ACC112 (cell line): ENCODE measurements around the gene MAML3.

Experiments used
- H2AFZ ChIP-seq: fragments of 200-600 bp; sonication (generic); one replicate; pipeline ENCODE4 v1.6.0; 2017; ENCODE audit warnings: antibody characterized with exemption, low read length; ENCODE audit not compliant: unreplicated experiment
- H3K27ac ChIP-seq: fragments of 200-600 bp; sonication (generic); 2 replicates; pipeline ENCODE4 v1.5.1; 2014; ENCODE audit warnings: low read depth, mild to moderate bottlenecking, antibody characterized with exemption, low read length, moderate library complexity
- H3K27me3 ChIP-seq: fragments of 200-600 bp; sonication (generic); 2 replicates; pipeline ENCODE4 v1.6.1; 2014; ENCODE audit warnings: mild to moderate bottlenecking, antibody characterized with exemption, low read length, moderate library complexity, mixed read lengths; ENCODE audit not compliant: insufficient read depth
- H3K36me3 ChIP-seq: fragments of 200-600 bp; sonication (generic); 2 replicates; pipeline ENCODE4 v1.6.1; 2016; ENCODE audit warnings: mild to moderate bottlenecking, antibody characterized with exemption, low read length, moderate library complexity, mixed read lengths; ENCODE audit not compliant: insufficient read depth
- H3K4me1 ChIP-seq: fragments of 200-600 bp; sonication (generic); one replicate; pipeline ENCODE4 v1.6.1; 2016; ENCODE audit warnings: low read length, mixed read lengths; ENCODE audit not compliant: insufficient read depth, unreplicated experiment, control insufficient read depth
- H3K4me3 ChIP-seq: fragments of 200-600 bp; sonication (generic); 2 replicates; pipeline ENCODE4 v1.5.1; 2014; ENCODE audit warnings: mild to moderate bottlenecking, low read depth, low read length
- H3K79me2 ChIP-seq: fragments of 200-600 bp; sonication (generic); one replicate; pipeline ENCODE4 v1.6.0; 2016; ENCODE audit warnings: low read length; ENCODE audit not compliant: control insufficient read depth, unreplicated experiment, insufficient read depth

MAML3 gene

GRCh38 chr4:139887962-139888735 lies 265.8 kb downstream of the MAML3 start:
- Histone ChIP-seq H3K79me2 (no peaks in the 10 kb centered on the region), H2AFZ (no peak overlapping the region), H3K27me3 (no peaks in the 10 kb centered on the region), H3K27ac (no peak overlapping the region), H3K4me1 (peaks cover 24% of the 10 kb centered on the region), H3K36me3 (no peaks in the 10 kb centered on the region), H3K4me3 (no peak overlapping the region)

GRCh38 chr4:139887376-139887802 lies 266.6 kb downstream of the MAML3 start:
- peaks cover 24% of the 10 kb centered on the region for H3K4me1 ChIP-seq
- H3K36me3 ChIP-seq = no peaks in the 10 kb centered on the region
- no peaks in the 10 kb centered on the region for H3K79me2 ChIP-seq
- no peaks in the 10 kb centered on the region for H3K27me3 ChIP-seq
- H2AFZ ChIP-seq = peak overlapping the region; percentile 53
- peak overlapping the region; percentile 59 for H3K4me3 ChIP-seq
- H3K27ac ChIP-seq = 0 out of 2 replicates have a peak overlapping the region, but pooled peaks have one; percentile 7

DNA sequence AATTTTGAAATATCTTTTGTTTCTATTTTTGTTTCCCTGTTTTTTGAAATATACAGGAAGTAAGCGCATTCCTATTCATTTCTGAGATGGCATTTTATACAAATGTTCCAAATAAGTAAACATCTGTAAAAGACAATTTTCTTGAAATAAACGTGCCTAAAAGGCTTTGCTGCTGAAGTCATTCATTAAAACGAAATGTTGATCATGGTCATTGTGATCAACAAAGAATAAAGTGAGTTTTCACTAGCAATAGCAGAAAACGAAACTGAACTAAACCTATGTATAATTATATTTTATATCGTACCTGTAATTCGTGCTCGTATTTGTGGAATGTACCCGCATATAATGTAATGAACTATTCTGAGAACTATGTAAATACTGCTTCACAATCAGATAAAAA lies 267.2 kb downstream of the MAML3 start:
- H3K79me2 ChIP-seq = no peaks in the 10 kb centered on the region
- 0 out of 2 replicates have a peak overlapping the region, but pooled peaks have one; percentile 7 for H3K27ac ChIP-seq
- H3K4me1 ChIP-seq = peaks cover 24% of the 10 kb centered on the region
- peak overlapping the region; percentile 53 for H2AFZ ChIP-seq
- H3K36me3 ChIP-seq = no peaks in the 10 kb centered on the region
- H3K27me3 ChIP-seq = no peaks in the 10 kb centered on the region
- peak overlapping the region; percentile 59 for H3K4me3 ChIP-seq

DNA sequence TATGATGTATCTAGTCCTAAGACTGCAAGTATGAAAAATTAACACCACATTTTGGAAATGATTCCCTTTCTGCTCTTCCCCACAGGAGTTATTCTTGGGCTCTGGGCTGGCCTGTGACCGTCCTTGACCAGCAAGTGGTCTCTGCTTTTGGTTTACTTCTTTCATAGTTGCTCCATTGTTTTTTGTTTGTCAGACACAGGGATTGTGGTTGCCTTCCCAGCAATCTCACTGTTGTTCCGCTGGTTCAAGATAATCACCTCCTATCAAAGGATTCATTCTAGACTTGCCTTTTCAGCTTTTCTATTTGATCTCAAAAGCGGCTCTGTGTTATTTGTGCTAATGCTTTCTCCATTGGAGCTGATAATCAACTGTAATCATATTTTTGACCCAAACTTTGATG lies 269.5 kb downstream of the MAML3 start:
- H3K27ac ChIP-seq = no peak overlapping the region
- H3K4me3 ChIP-seq = no peak overlapping the region

DNA sequence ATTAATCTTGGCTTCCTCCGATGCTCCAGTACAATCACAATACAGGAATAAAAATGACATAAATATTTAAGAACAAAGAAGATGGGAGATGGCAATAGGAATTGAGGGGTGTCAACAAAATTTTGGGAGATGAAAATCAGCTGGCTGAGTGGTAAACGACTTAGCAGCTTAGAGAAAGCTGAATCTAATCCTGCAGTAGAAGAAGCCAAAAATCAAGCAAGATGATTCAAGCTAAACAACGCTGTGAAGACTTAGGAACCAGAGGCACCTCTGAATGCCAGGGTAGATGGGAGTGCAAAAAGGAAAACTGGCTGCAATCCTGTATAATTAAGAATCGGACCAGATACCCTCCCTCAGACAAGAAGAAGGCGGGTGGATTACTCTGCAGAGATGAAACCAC lies 273.1 kb downstream of the MAML3 start:
- Histone ChIP-seq H3K27me3 (no peaks in the 10 kb centered on the region), H3K79me2 (no peaks in the 10 kb centered on the region), H3K27ac (no peak overlapping the region), H2AFZ (no peak overlapping the region), H3K4me1 (no peaks in the 10 kb centered on the region), H3K4me3 (no peak overlapping the region), H3K36me3 (no peaks in the 10 kb centered on the region)

More for the DNA sequence above, 269.5 kb downstream of the MAML3 start:
- Histone ChIP-seq H3K36me3 (no peaks in the 10 kb centered on the region), H3K79me2 (no peaks in the 10 kb centered on the region), H2AFZ (no peak overlapping the region), H3K4me1 (peaks cover 12% of the 10 kb centered on the region), H3K27me3 (no peaks in the 10 kb centered on the region)

DNA sequence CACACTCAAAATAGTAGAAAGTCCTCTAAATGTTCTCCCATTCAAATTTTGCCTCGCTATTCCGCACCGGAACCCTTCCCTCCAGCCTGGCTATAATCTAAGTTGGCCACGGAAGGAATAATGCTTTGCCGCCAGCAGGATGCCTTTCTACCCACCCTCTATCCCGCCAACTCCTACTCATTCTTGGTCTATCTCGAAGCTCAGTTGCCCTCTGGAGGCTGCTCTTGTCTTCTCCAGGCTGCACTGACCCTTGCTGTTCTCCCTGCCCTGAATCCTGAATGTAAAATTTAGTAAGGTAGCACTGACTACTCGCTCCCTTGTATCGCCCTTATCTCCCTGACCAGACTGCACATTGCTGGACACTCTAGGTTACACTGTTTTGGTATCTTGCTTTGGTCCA lies 275.9 kb downstream of the MAML3 start:
- no peak overlapping the region for H2AFZ ChIP-seq
- H3K27ac ChIP-seq = no peak overlapping the region
- H3K27me3 ChIP-seq = no peaks in the 10 kb centered on the region
- peaks cover 5% of the 10 kb centered on the region for H3K4me1 ChIP-seq
- no peaks in the 10 kb centered on the region for H3K36me3 ChIP-seq
- no peak overlapping the region for H3K4me3 ChIP-seq
- no peaks in the 10 kb centered on the region for H3K79me2 ChIP-seq

- H2AFZ ChIP-seq = no peak overlapping the region
- no peak overlapping the region for H3K27ac ChIP-seq
- no peaks in the 10 kb centered on the region for H3K79me2 ChIP-seq
- H3K27me3 ChIP-seq = no peaks in the 10 kb centered on the region
- peaks cover 18% of the 10 kb centered on the region for H3K4me1 ChIP-seq
- no peaks in the 10 kb centered on the region for H3K36me3 ChIP-seq
- no peak overlapping the region for H3K4me3 ChIP-seq
These were observed 277.5 kb downstream of the MAML3 start for GRCh38 chr4:139876337-139876941.

DNA sequence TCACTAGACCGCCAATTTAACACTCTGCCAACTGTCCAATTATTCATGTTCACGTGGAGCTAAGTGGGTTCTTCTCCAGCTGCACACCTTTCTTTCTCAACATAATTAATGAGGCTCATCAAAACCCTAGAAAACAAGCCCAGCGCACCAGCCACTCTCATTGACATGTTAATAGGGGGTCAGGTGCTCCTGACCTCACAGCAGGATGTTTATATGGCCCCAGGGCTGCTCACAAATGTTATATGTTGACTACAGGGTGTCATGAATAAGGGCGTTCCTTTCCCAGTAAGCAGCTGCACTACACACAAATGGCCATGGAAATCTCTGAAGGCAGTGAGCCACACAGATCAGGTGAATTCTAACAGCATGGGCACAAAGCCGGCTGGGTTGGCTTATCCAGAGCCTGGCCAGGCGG lies 278.6 kb downstream of the MAML3 start:
- Histone ChIP-seq H3K4me3 (no peak overlapping the region), H3K27ac (no peak overlapping the region), H3K4me1 (peaks cover 20% of the 10 kb centered on the region), H3K79me2 (no peaks in the 10 kb centered on the region), H3K27me3 (no peaks in the 10 kb centered on the region), H3K36me3 (no peaks in the 10 kb centered on the region), H2AFZ (no peak overlapping the region)

GRCh38 chr4:139873111-139873860 lies 280.7 kb downstream of the MAML3 start:
- Histone ChIP-seq H3K36me3 (no peaks in the 10 kb centered on the region), H3K4me3 (no peak overlapping the region), H3K27me3 (no peaks in the 10 kb centered on the region), H3K27ac (no peak overlapping the region), H3K79me2 (no peaks in the 10 kb centered on the region), H3K4me1 (peaks cover 20% of the 10 kb centered on the region), H2AFZ (peak overlapping the region; percentile 43)

DNA sequence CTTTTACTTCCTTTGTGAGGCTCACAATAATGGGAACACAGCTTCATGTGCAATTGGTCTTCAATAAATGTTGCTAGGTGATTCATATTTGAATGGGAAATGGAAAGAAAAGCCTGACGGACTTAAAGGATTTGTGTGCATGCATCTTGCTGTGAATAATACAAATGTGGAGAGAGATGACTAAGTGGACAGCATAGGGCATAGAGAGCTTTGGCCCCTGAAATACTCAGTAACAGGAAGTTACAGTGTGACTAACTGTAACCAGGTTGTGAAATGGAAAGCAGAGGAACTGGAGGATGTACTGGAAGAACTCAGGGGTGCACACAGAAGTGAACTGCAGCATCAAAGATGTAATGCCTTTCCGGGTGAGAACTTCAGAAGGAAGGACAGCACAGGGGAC lies 281.7 kb downstream of the MAML3 start:
- H3K27me3 ChIP-seq = no peaks in the 10 kb centered on the region
- H2AFZ ChIP-seq = no peak overlapping the region
- no peak overlapping the region for H3K4me3 ChIP-seq
- peak overlapping the region; percentile 77 for H3K27ac ChIP-seq
- no peaks in the 10 kb centered on the region for H3K79me2 ChIP-seq
- no peaks in the 10 kb centered on the region for H3K36me3 ChIP-seq
- peaks cover 20% of the 10 kb centered on the region for H3K4me1 ChIP-seq
